ENCODE data around the gene RPL28. TPM values are rescaled to one million over a fixed set of nuclear protein-coding genes. Genes with fewer than 3 reads are reported as not detected.

Gene RPL28
- total and polyA plus RNA-seq, 2 donors (not counting 3 experiments of a cell fraction or from before 2014, with no cell fraction given) = 1,872 to 3,435 TPM

DNA sequence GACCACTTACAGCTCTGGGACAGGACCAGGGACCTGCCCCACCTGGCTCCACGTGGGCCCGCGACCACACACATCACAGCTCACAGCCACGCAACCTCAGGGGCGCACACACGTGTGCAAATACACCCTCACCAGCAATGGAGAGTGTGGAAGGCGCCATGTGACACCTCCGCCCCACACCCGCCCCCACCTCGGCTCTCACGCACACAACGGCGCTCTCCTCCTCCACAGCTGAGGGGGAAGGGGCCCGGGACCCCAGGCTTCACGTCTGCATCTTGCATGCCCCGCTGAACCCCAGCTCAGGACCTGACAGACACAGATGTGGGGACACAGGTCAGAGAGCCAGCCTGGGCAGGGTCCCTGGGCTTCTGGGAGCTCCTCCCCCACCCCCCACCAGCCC lies 63.7 kb downstream of the RPL28 start:
- Histone ChIP-seq H3K36me3 (ENCODE audit: control insufficient read depth in 2 of 2, extremely low read depth in 1 of 2, insufficient read depth in 2 of 2, low read length in 2 of 2) (no peaks in the 10 kb centered on the region), H3K4me1 (ENCODE audit: control insufficient read depth, extremely low read depth, insufficient read depth, low read length) (no peaks in the 10 kb centered on the region), H2AFZ (ENCODE audit: low read depth, low read length) (no peak overlapping the region), H4K20me1 (replicated peaks; ENCODE audit: control insufficient read depth, extremely low read depth, insufficient read depth, low read length) (no peaks in the 10 kb centered on the region), H3K9me3 (replicated peaks; ENCODE audit: control insufficient read depth, insufficient read depth, low read length) (no peaks in the 10 kb centered on the region), H3K9ac (replicated peaks; ENCODE audit: extremely low read depth, insufficient read depth, low read length) (no peak overlapping the region), H3K4me3 (replicated peaks in 1 of 3; ENCODE audit: insufficient read depth in 1 of 3, low read depth in 1 of 3, low read length in 3 of 3) (no peak overlapping the region), H3K79me2 (ENCODE audit: control insufficient read depth, insufficient read depth, low read length) (no peaks in the 10 kb centered on the region), H3K9me1 (replicated peaks; ENCODE audit: control insufficient read depth, extremely low read depth, insufficient read depth, low read length) (no peaks in the 10 kb centered on the region), H3K4me2 (ENCODE audit: insufficient read depth, low read length) (no peak overlapping the region), H3K27me3 (ENCODE audit: control insufficient read depth in 2 of 2, insufficient read depth in 2 of 2, low read length in 2 of 2) (peaks cover 27% of the 10 kb centered on the region in 2 experiments), H3K27ac (ENCODE audit: insufficient read depth, low read depth, low read length) (no peak overlapping the region)
- FAIRE-seq = no peak
- intact Hi-C loops (cut with micrococcal nuclease) (no loop called here), dilution Hi-C loops (cut with MboI; ENCODE audit: extremely low pct_ligation_motif_present, low sequenced_read_pairs) (no loop called here)
- ChIA-PET CTCF (interaction anchor here (0.8 kb wide), 1 partner anchor 55 kb away, joined by 3 read pairs; no protein-coding TSS in a partner anchor), POLR2A (no interaction called here)
- TF ChIP-seq POLR2AphosphoS5 (IDR thresholded peaks at IDR 0.05; ENCODE audit: insufficient read depth, low read depth, low read length) (no peak), MYC (IDR thresholded peaks at IDR 0.05; ENCODE audit: low read depth, low read length) (no peak), EZH2 (IDR thresholded peaks at IDR 0.05; ENCODE audit: borderline replicate concordance, low read depth, low read length, severe bottlenecking) (no peak), POLR2A (IDR thresholded peaks at IDR 0.05; ENCODE audit: low read depth, low read length) (no peak), JUN (IDR thresholded peaks at IDR 0.05; ENCODE audit: borderline replicate concordance, insufficient read depth, insufficient read length, low read depth) (no peak), GATA2 (IDR thresholded peaks at IDR 0.05; ENCODE audit: insufficient read depth, insufficient read length, low read depth, low read length) (no peak), FOS (IDR thresholded peaks at IDR 0.05; ENCODE audit: borderline replicate concordance, insufficient read depth, low read length) (no peak)
- TF ChIP-seq, protein P1, sequence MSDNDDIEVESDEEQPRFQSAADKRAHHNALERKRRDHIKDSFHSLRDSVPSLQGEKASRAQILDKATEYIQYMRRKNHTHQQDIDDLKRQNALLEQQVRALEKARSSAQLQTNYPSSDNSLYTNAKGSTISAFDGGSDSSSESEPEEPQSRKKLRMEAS (IDR thresholded peaks at IDR 0.05; ENCODE audit: insufficient read depth, insufficient read length) = no peak
- TF ChIP-seq, protein P2, sequence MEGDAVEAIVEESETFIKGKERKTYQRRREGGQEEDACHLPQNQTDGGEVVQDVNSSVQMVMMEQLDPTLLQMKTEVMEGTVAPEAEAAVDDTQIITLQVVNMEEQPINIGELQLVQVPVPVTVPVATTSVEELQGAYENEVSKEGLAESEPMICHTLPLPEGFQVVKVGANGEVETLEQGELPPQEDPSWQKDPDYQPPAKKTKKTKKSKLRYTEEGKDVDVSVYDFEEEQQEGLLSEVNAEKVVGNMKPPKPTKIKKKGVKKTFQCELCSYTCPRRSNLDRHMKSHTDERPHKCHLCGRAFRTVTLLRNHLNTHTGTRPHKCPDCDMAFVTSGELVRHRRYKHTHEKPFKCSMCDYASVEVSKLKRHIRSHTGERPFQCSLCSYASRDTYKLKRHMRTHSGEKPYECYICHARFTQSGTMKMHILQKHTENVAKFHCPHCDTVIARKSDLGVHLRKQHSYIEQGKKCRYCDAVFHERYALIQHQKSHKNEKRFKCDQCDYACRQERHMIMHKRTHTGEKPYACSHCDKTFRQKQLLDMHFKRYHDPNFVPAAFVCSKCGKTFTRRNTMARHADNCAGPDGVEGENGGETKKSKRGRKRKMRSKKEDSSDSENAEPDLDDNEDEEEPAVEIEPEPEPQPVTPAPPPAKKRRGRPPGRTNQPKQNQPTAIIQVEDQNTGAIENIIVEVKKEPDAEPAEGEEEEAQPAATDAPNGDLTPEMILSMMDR (IDR thresholded peaks at IDR 0.05; ENCODE audit: extremely low read depth in 1 of 2, insufficient read depth in 1 of 2, low read depth in 1 of 2, low read length in 2 of 2) = no peak
- no TSS peak for BruUV-seq (replicated peaks)
- no peak for DNase-seq (ENCODE audit: low read depth, low spot score)
